ENCODE measurements around the gene CDK12.

Gene CDK12

GRCh38 chr17:39513309-39513708 lies 52.0 kb downstream of the CDK12 start:
- TF ChIP-seq CTCF (conservative IDR thresholded peaks at IDR 0.05; ENCODE audit: low read length) (no peak), EZH2phosphoT487 (IDR thresholded peaks at IDR 0.05; ENCODE audit: borderline replicate concordance) (no peak)
- no peaks in the 10 kb centered on the region for H3K27me3 ChIP-seq (ENCODE audit: insufficient read depth, low read length, poor library complexity, severe bottlenecking)
- H3K4me2 ChIP-seq (ENCODE audit: low read depth, low read length, poor library complexity, severe bottlenecking), result no peak overlapping the region
- H3K4me1 ChIP-seq (ENCODE audit: insufficient read depth, low read length, poor library complexity, severe bottlenecking), result no peaks in the 10 kb centered on the region
- no peaks in the 10 kb centered on the region for H3F3A ChIP-seq (ENCODE audit: low read depth)
- H3K79me2 ChIP-seq (ENCODE audit: insufficient read depth, low read length), result no peaks in the 10 kb centered on the region
- H3K4me3 ChIP-seq (ENCODE audit: low read length, poor library complexity, severe bottlenecking), result no peak overlapping the region
- no peaks in the 10 kb centered on the region for H4K20me1 ChIP-seq (ENCODE audit: insufficient read depth, low read length, poor library complexity, severe bottlenecking)
- H3K36me3 ChIP-seq (ENCODE audit: insufficient read depth, low read length), result peaks cover 92% of the 10 kb centered on the region
- H2AFZ ChIP-seq (ENCODE audit: low read length), result no peak overlapping the region
- H3K9me3 ChIP-seq (ENCODE audit: insufficient read depth, low read depth, low read length), result no peaks in the 10 kb centered on the region
- no peak overlapping the region for H3K9ac ChIP-seq (ENCODE audit: low read depth, low read length, poor library complexity, severe bottlenecking)
- no peaks in the 10 kb centered on the region for H3K9me2 ChIP-seq (replicated peaks; ENCODE audit: low read depth, low read length)

GRCh38 chr17:39513915-39514314 lies 52.6 kb downstream of the CDK12 start:
- no peak overlapping the region for H2AFZ ChIP-seq (ENCODE audit: low read length)
- no peak overlapping the region for H3K4me3 ChIP-seq (ENCODE audit: low read length, poor library complexity, severe bottlenecking)
- no peak overlapping the region for H3K4me2 ChIP-seq (ENCODE audit: low read depth, low read length, poor library complexity, severe bottlenecking)
- no peaks in the 10 kb centered on the region for H3F3A ChIP-seq (ENCODE audit: low read depth)
- no peak overlapping the region for H3K9ac ChIP-seq (ENCODE audit: low read depth, low read length, poor library complexity, severe bottlenecking)
- H3K9me3 ChIP-seq (ENCODE audit: insufficient read depth, low read depth, low read length), result no peaks in the 10 kb centered on the region
- no peaks in the 10 kb centered on the region for H3K27me3 ChIP-seq (ENCODE audit: insufficient read depth, low read length, poor library complexity, severe bottlenecking)
- H3K9me2 ChIP-seq (replicated peaks; ENCODE audit: low read depth, low read length), result no peaks in the 10 kb centered on the region
- TF ChIP-seq CTCF (conservative IDR thresholded peaks at IDR 0.05; ENCODE audit: low read length) (no peak), EZH2phosphoT487 (IDR thresholded peaks at IDR 0.05; ENCODE audit: borderline replicate concordance) (no peak)
- no peaks in the 10 kb centered on the region for H4K20me1 ChIP-seq (ENCODE audit: insufficient read depth, low read length, poor library complexity, severe bottlenecking)
- H3K79me2 ChIP-seq (ENCODE audit: insufficient read depth, low read length), result no peaks in the 10 kb centered on the region
- peaks cover 92% of the 10 kb centered on the region for H3K36me3 ChIP-seq (ENCODE audit: insufficient read depth, low read length)
- no peaks in the 10 kb centered on the region for H3K4me1 ChIP-seq (ENCODE audit: insufficient read depth, low read length, poor library complexity, severe bottlenecking)

GRCh38 chr17:39517224-39517623 lies 55.9 kb downstream of the CDK12 start:
- Histone ChIP-seq H3K79me2 (ENCODE audit: insufficient read depth, low read length) (no peaks in the 10 kb centered on the region), H3K9ac (ENCODE audit: low read depth, low read length, poor library complexity, severe bottlenecking) (no peak overlapping the region), H3K9me2 (replicated peaks; ENCODE audit: low read depth, low read length) (no peaks in the 10 kb centered on the region), H3K27me3 (ENCODE audit: insufficient read depth, low read length, poor library complexity, severe bottlenecking) (no peaks in the 10 kb centered on the region), H3K36me3 (ENCODE audit: insufficient read depth, low read length) (peaks cover 96% of the 10 kb centered on the region), H3K4me1 (ENCODE audit: insufficient read depth, low read length, poor library complexity, severe bottlenecking) (no peaks in the 10 kb centered on the region), H4K20me1 (ENCODE audit: insufficient read depth, low read length, poor library complexity, severe bottlenecking) (no peaks in the 10 kb centered on the region), H3K9me3 (ENCODE audit: insufficient read depth, low read depth, low read length) (no peaks in the 10 kb centered on the region), H3K4me2 (ENCODE audit: low read depth, low read length, poor library complexity, severe bottlenecking) (no peak overlapping the region), H2AFZ (ENCODE audit: low read length) (no peak overlapping the region), H3K4me3 (ENCODE audit: low read length, poor library complexity, severe bottlenecking) (no peak overlapping the region), H3F3A (ENCODE audit: low read depth) (no peaks in the 10 kb centered on the region)
- TF ChIP-seq CTCF (conservative IDR thresholded peaks at IDR 0.05; ENCODE audit: low read length), result no peak
- TF ChIP-seq EZH2phosphoT487 (IDR thresholded peaks at IDR 0.05; ENCODE audit: borderline replicate concordance), result no peak
